Mesenchymal stem cell (in vitro differentiated cells and primary cell): Measurements from ENCODE around the gene CDKN2D.
A peak's percentile ranks its signal among the peaks of the same experiment; 100 is the strongest.

ENCODE experiments used
- DNase-seq: peaks from one replicate; pipeline ENCODE4 v3.0.0-alpha.2; 2013
- H2AFZ ChIP-seq: one replicate; pipeline ENCODE4 v1.6.1; 2013; ENCODE audit warnings: low read depth, mild to moderate bottlenecking, control low read depth, inconsistent platforms, low read length, moderate library complexity
- H2AK5ac ChIP-seq: 2 replicates; pipeline ENCODE4 v1.6.1; 2013; ENCODE audit warnings: low read length, moderate library complexity, mild to moderate bottlenecking, inconsistent platforms; ENCODE audit not compliant: severe bottlenecking
- H2BK120ac ChIP-seq: one replicate; pipeline ENCODE4 v1.6.1; 2013; ENCODE audit warnings: low read depth, mild to moderate bottlenecking, inconsistent platforms, low read length, moderate library complexity
- H2BK12ac ChIP-seq, 2 experiments: one replicate each; pipeline ENCODE4 v1.6.1; 2013; ENCODE audit warnings: inconsistent platforms in 2 of 2, low read length in 2 of 2, mild to moderate bottlenecking in 2 of 2, moderate library complexity in 2 of 2, control low read depth in 1 of 2
- H2BK15ac ChIP-seq: one replicate; pipeline ENCODE4 v1.6.1; 2013; ENCODE audit warnings: mild to moderate bottlenecking, low read depth, inconsistent platforms; ENCODE audit not compliant: poor library complexity, severe bottlenecking
- H2BK5ac ChIP-seq: 2 replicates; pipeline ENCODE4 v1.6.1; 2013; ENCODE audit warnings: low read depth, mild to moderate bottlenecking, low read length, control low read depth, inconsistent platforms; ENCODE audit not compliant: poor library complexity, severe bottlenecking
- H3K14ac ChIP-seq, 2 experiments: one replicate each; pipeline ENCODE4 v1.6.1; 2013; ENCODE audit warnings: inconsistent platforms in 2 of 2, low read length in 2 of 2, control low read depth in 1 of 2, mild to moderate bottlenecking in 1 of 2, moderate library complexity in 1 of 2
- H3K18ac ChIP-seq, 2 experiments: one replicate each; pipeline ENCODE4 v1.6.1; 2013; ENCODE audit warnings: inconsistent platforms in 2 of 2, low read length in 2 of 2, control low read depth in 1 of 2, low read depth in 1 of 2, mild to moderate bottlenecking in 1 of 2
- H3K23ac ChIP-seq, 2 experiments: one replicate each; pipeline ENCODE4 v1.6.1; 2013; ENCODE audit warnings: inconsistent platforms in 2 of 2, low read length in 2 of 2, mild to moderate bottlenecking in 2 of 2, moderate library complexity in 2 of 2, control low read depth in 1 of 2
- H3K27ac ChIP-seq: 2 replicates; pipeline ENCODE4 v1.5.1; 2013; ENCODE audit warnings: mild to moderate bottlenecking, moderate library complexity, low read length, control low read depth, inconsistent platforms; ENCODE audit not compliant: poor library complexity, severe bottlenecking
- H3K27me3 ChIP-seq, 2 experiments: 2 replicates each; pipeline versions ENCODE4 v1.6.1 to v1.7.0; 2013; ENCODE audit warnings: low read length in 2 of 2, mild to moderate bottlenecking in 2 of 2, moderate library complexity in 2 of 2, control low read depth in 1 of 2, inconsistent platforms in 1 of 2; ENCODE audit not compliant: control insufficient read depth in 1 of 2, insufficient read depth in 1 of 2
- H3K36me3 ChIP-seq, 2 experiments: 2 replicates each; pipeline versions ENCODE4 v1.6.1 to v1.7.0; 2013; ENCODE audit warnings: low read length in 2 of 2, control low read depth in 1 of 2, inconsistent platforms in 1 of 2, low read depth in 1 of 2, mild to moderate bottlenecking in 1 of 2; ENCODE audit not compliant: insufficient read depth in 2 of 2, control insufficient read depth in 1 of 2
- H3K4ac ChIP-seq, 2 experiments: one replicate each; pipeline ENCODE4 v1.6.1; 2013; ENCODE audit warnings: inconsistent platforms in 2 of 2, low read length in 2 of 2, mild to moderate bottlenecking in 2 of 2, moderate library complexity in 2 of 2, control low read depth in 1 of 2, low read depth in 1 of 2
- H3K4me1 ChIP-seq: 2 replicates; pipeline ENCODE4 v1.6.1; 2013; ENCODE audit warnings: low read depth, low read length, control low read depth; ENCODE audit not compliant: control insufficient read depth, insufficient read depth
- H3K4me2 ChIP-seq: 2 replicates; pipeline ENCODE4 v1.6.1; 2013; ENCODE audit warnings: low read length, mild to moderate bottlenecking, inconsistent platforms; ENCODE audit not compliant: poor library complexity, severe bottlenecking
- H3K4me3 ChIP-seq, 2 experiments: 2 replicates each; pipeline versions ENCODE4 v1.5.1 to v1.7.0; 2013; ENCODE audit warnings: low read length in 2 of 2, mild to moderate bottlenecking in 2 of 2, control low read depth in 1 of 2, low read depth in 1 of 2; ENCODE audit not compliant: insufficient read depth in 1 of 2
- H3K79me1 ChIP-seq: replicated peaks from 2 replicates; pipeline ENCODE4 v1.6.1; 2013; ENCODE audit warnings: mild to moderate bottlenecking, control low read depth, low read length, inconsistent platforms; ENCODE audit not compliant: poor library complexity, severe bottlenecking
- H3K9ac ChIP-seq: 2 replicates; pipeline ENCODE4 v1.7.0; 2013; ENCODE audit warnings: mild to moderate bottlenecking, low read length, moderate library complexity
- H3K9me3 ChIP-seq: 2 replicates; pipeline ENCODE4 v1.7.0; 2013; ENCODE audit warnings: mild to moderate bottlenecking, low read length; ENCODE audit not compliant: control insufficient read depth
- H4K8ac ChIP-seq: one replicate; pipeline ENCODE4 v1.6.1; 2013; ENCODE audit warnings: inconsistent platforms, mild to moderate bottlenecking, low read length, moderate library complexity
- H4K91ac ChIP-seq: one replicate; pipeline ENCODE4 v1.6.1; 2013; ENCODE audit warnings: mild to moderate bottlenecking, low read length, inconsistent platforms
- WGBS: methylation state at CpG from one replicate; pipeline ENCODE4 v1.1.7; 2013; ENCODE audit warnings: mixed read lengths; 5-methylcytosine and 5-hydroxymethylcytosine counted together

Gene CDKN2D

DNA sequence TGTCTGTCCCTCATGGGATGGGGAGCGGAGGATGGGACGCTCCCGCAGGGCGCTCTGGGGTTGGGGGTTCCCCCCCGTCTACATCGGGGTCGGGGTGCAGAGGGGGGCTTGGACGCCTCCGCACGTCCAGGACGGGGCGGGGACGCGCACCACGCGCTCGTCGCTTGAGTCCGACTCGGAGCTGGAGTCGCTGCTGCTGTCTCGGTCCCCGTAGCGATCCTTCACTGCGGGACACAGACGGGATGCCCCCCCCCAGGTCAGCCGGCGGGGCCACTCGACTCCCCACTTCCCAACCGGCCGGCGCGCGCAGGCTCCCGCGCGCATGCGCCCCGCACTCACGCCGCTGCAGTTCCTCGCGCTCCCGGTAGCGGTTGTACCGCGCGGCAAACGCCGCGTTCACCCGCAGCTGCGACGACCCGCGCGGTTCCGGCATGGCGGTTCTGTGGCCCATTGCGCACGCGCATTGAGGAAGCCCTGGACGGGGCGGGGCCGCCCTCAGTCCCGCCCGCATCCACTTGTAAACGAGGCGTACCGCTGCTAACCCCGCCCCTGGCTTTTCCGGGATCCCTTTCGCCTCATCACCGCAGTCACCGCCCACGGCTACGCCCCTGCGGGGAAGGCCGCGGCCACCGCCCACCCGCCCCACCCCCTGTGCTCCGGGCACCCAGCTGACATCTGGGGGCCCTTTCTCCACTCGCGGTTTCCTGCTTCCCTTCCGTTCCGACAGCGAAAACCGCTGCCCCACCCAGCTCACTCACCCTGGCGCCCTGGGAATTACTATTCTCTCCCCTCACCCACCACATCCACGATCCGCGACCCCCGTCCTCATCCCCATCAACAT, 3.0 kb downstream of the CDKN2D start, which contains the start of gene KRI1:
TSS of gene KRI1 (minus strand) at position 444 of the 841 bp plus-strand sequence. CDS start at position 433, 11 bp downstream.
- Histone ChIP-seq H3K23ac (peak within 1 kb of the TSS in 1 of 2 experiments; percentile 57), H4K91ac (peak within 1 kb of the TSS; percentile 94), H3K27ac (peak within 1 kb of the TSS; percentile 25), H3K4me1 (peaks cover 23% of the 10 kb centered on the region), H3K36me3 (peaks cover 14 to 15% of the 10 kb centered on the region in 2 experiments), H3K79me1 (peaks cover 34% of the 10 kb centered on the region), H2AK5ac (peak within 1 kb of the TSS; percentile 45), H2AFZ (peak within 1 kb of the TSS; percentile 75), H4K8ac (peak within 1 kb of the TSS; percentile 98), H3K4ac (peak within 1 kb of the TSS; percentile 83 to 89), H3K18ac (peak within 1 kb of the TSS; percentile 94), H3K14ac (peak within 1 kb of the TSS in 1 of 2 experiments; percentile 61), H2BK120ac (peak within 1 kb of the TSS; percentile 82), H2BK15ac (peak within 1 kb of the TSS; percentile 86), H3K9me3 (no peaks in the 10 kb centered on the region), H3K4me3 (peak within 1 kb of the TSS; percentile 94 to 97), H3K27me3 (no peaks in the 10 kb centered on the region), H3K4me2 (peak within 1 kb of the TSS; percentile 75), H2BK5ac (peak within 1 kb of the TSS; percentile 46), H2BK12ac (peak within 1 kb of the TSS; percentile 15 to 76), H3K9ac (peak within 1 kb of the TSS; percentile 94)
- WGBS = under 1% methylated on average over 77 of the region's 94 CpGs
- DNase-seq = peak; percentile 97

DNA sequence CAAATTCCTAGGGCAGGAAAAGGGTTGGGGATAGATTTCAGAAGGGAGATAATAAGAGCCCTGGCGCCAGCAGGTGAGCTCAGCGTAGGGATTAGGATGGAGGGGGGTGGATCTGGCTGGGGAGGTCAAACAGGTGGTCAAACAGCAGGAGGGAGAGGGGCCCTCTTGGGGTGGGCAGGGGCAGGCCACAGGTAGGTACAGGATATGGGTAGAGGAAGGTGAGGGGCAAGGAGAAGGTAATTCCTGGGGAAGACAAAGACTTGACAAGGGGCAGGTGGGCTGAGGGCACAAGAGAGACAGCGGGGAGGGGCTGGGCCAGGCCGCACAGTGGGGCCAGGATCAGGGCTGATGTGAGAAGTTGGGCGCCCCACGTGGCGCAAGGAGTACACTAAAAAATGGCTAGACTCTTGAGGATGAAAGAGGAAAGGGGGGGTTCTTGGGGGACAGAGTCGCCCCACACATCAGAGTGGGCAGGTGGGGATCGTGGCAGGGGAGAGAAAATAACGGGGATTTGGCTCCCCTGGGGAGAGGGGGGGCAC, 3.7 kb downstream of the CDKN2D start:
- Histone ChIP-seq H3K18ac (peak overlapping the region; percentile 94), H3K4me1 (peaks cover 23% of the 10 kb centered on the region), H2BK12ac (peak overlapping the region in 1 of 2 experiments; percentile 68), H2AK5ac (no peak overlapping the region), H4K8ac (peak overlapping the region; percentile 98), H3K27ac (peak overlapping the region; percentile 20), H3K79me1 (peaks cover 34% of the 10 kb centered on the region), H3K9me3 (no peaks in the 10 kb centered on the region), H3K23ac (no peak overlapping the region), H3K4ac (peak overlapping the region; percentile 83 to 89), H3K27me3 (no peaks in the 10 kb centered on the region), H2BK15ac (peak overlapping the region; percentile 86), H3K14ac (peak overlapping the region in 1 of 2 experiments; percentile 61), H2BK5ac (no peak overlapping the region), H3K4me2 (peak overlapping the region; percentile 70), H3K4me3 (peak overlapping the region; percentile 94 to 97), H2AFZ (peak overlapping the region; percentile 75), H4K91ac (peak overlapping the region; percentile 94), H3K36me3 (peaks cover 21 to 22% of the 10 kb centered on the region in 2 experiments), H3K9ac (peak overlapping the region; percentile 94), H2BK120ac (peak overlapping the region; percentile 37)
- 11% methylated on average over 9 of the region's 10 CpGs for WGBS
- peak; percentile 60 for DNase-seq

DNA sequence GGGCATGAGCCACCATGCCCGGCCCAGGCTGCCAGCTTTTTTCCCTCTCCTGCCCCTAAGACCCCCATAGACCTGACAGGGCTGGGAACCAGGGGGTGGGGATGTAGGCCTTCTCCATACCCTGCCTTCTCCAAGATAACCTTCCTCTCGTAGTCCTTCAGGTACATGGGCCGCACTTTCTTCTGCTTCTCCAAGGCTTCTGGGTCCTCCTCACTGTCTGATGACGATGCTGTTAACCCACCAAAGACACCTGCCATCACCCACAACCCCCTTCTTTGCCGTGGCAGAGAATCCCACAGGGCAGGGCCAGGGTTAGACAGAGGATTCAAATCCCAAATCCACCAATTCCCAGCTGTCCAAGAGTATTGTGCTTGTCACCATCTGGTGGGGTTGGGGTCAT, 6.2 kb downstream of the CDKN2D start:
- DNase-seq = no peak
- H3K4me3 ChIP-seq = no peak overlapping the region
- WGBS = 95% methylated on average over 5 of the region's 5 CpGs
- H3K9me3 ChIP-seq = no peaks in the 10 kb centered on the region
- no peak overlapping the region for H2AFZ ChIP-seq
- no peak overlapping the region for H4K91ac ChIP-seq
- H3K27me3 ChIP-seq = no peaks in the 10 kb centered on the region
- H3K4me1 ChIP-seq = peaks cover 14% of the 10 kb centered on the region
- H3K27ac ChIP-seq = no peak overlapping the region
- no peak overlapping the region for H2BK12ac ChIP-seq
- no peak overlapping the region for H3K14ac ChIP-seq
- H3K9ac ChIP-seq = no peak overlapping the region
- no peak overlapping the region for H4K8ac ChIP-seq
- H3K23ac ChIP-seq = no peak overlapping the region
- no peak overlapping the region for H2BK120ac ChIP-seq
- H3K36me3 ChIP-seq = peaks cover 43 to 47% of the 10 kb centered on the region in 2 experiments
- no peak overlapping the region for H3K4ac ChIP-seq
- peaks cover 45% of the 10 kb centered on the region for H3K79me1 ChIP-seq
- H2BK5ac ChIP-seq = no peak overlapping the region
- no peak overlapping the region for H3K18ac ChIP-seq
- H2AK5ac ChIP-seq = no peak overlapping the region
- no peak overlapping the region for H2BK15ac ChIP-seq
- H3K4me2 ChIP-seq = no peak overlapping the region

DNA sequence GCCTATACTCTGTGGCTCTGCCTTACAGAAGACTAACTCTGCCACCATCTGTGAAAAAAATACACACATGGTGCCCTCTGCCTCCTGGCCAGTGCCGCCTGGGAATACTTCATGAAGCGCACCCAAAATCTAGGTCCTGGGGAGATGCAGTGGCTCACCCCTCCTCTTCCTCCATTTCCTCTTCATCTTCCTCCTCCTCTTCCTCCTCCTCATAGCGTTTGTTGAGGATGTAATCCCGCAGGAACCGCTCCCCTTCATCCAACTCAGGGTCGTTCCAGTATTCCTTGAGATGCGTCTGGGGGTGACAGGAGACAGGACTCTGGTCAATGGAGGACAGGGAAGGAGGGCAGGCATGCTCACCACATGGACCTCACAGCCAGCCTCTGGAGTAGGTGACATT, 8.6 kb downstream of the CDKN2D start:
- Histone ChIP-seq H3K23ac (no peak overlapping the region), H3K27me3 (no peaks in the 10 kb centered on the region), H4K91ac (no peak overlapping the region), H2BK15ac (no peak overlapping the region), H3K36me3 (peaks cover 63 to 65% of the 10 kb centered on the region in 2 experiments), H3K4me2 (no peak overlapping the region), H3K79me1 (peaks cover 37% of the 10 kb centered on the region), H4K8ac (no peak overlapping the region), H2AK5ac (no peak overlapping the region), H3K27ac (no peak overlapping the region), H3K9ac (no peak overlapping the region), H3K4ac (no peak overlapping the region), H2BK12ac (no peak overlapping the region), H3K4me1 (peaks cover 4% of the 10 kb centered on the region), H2AFZ (no peak overlapping the region), H2BK120ac (no peak overlapping the region), H3K18ac (no peak overlapping the region), H2BK5ac (no peak overlapping the region), H3K4me3 (no peak overlapping the region), H3K9me3 (no peaks in the 10 kb centered on the region), H3K14ac (no peak overlapping the region)
- DNase-seq = no peak
- WGBS = 94% methylated on average over 7 of the region's 7 CpGs
